ENCODE results near the gene HIPK2.

DNA sequence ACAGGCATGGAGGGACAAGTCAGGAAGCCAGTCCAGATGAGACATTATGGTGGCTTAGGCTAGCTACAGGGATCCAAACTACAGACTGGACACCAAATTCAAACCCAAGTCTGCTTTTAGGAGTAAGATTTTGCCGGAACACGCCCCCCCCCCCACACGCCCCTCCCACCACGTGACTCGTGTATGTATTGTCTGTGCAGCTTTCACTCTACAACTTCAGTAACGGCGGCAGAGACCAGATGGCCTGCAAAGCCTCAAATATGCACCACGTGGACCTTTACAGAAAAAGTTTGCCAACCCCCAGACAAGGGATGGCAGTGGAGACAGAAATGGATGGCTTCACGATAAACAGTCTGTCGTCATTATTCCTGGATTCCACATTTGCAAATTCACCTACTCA, 14.5 kb downstream of the HIPK2 start:
- TF ChIP-seq POLR2A (IDR thresholded peaks at IDR 0.05) (no peak), POLR2AphosphoS5 (IDR thresholded peaks at IDR 0.05) (no peak), EP300 (IDR thresholded peaks at IDR 0.05) (no peak)
- TF ChIP-seq, protein P1, sequence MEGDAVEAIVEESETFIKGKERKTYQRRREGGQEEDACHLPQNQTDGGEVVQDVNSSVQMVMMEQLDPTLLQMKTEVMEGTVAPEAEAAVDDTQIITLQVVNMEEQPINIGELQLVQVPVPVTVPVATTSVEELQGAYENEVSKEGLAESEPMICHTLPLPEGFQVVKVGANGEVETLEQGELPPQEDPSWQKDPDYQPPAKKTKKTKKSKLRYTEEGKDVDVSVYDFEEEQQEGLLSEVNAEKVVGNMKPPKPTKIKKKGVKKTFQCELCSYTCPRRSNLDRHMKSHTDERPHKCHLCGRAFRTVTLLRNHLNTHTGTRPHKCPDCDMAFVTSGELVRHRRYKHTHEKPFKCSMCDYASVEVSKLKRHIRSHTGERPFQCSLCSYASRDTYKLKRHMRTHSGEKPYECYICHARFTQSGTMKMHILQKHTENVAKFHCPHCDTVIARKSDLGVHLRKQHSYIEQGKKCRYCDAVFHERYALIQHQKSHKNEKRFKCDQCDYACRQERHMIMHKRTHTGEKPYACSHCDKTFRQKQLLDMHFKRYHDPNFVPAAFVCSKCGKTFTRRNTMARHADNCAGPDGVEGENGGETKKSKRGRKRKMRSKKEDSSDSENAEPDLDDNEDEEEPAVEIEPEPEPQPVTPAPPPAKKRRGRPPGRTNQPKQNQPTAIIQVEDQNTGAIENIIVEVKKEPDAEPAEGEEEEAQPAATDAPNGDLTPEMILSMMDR (IDR thresholded peaks at IDR 0.05): no peak
